Fibroblast of pulmonary artery (primary cell): ENCODE results near the gene RGS14.

Experiments
- DNase-seq: peaks from one replicate; pipeline ENCODE4 v3.0.0-alpha.2; 2010; ENCODE audit warnings: low read depth
- H3K4me3 ChIP-seq: replicated peaks from 2 replicates; pipeline ENCODE4 v1.5.1; 2011; ENCODE audit warnings: low read depth, mild to moderate bottlenecking, control low read depth, low read length, moderate library complexity
- TF ChIP-seq, protein P1 (sequence below): IDR thresholded peaks from 2 replicates; pipeline ENCODE4 v1.5.1; 2011; ENCODE audit warnings: mild to moderate bottlenecking, control low read depth, low read length, inconsistent platforms; ENCODE audit errors: missing control alignments

Gene RGS14

DNA sequence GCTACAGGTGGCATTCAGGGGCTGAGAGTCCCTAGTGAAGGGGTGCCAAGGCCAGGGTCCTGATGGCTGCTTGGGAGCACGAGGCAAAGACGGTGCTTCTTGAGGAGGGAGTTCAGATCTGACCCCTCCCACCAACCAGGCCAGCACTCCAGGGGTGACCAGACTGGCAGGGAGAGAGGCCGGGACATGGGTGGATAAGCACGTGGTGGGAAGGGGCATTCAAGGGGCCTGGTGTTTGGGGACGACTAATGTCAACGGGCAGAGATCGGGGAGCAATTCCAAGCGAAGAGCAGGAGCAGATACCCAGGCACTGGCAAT, 4.5 kb downstream of the RGS14 start:
- TF ChIP-seq, protein P1, sequence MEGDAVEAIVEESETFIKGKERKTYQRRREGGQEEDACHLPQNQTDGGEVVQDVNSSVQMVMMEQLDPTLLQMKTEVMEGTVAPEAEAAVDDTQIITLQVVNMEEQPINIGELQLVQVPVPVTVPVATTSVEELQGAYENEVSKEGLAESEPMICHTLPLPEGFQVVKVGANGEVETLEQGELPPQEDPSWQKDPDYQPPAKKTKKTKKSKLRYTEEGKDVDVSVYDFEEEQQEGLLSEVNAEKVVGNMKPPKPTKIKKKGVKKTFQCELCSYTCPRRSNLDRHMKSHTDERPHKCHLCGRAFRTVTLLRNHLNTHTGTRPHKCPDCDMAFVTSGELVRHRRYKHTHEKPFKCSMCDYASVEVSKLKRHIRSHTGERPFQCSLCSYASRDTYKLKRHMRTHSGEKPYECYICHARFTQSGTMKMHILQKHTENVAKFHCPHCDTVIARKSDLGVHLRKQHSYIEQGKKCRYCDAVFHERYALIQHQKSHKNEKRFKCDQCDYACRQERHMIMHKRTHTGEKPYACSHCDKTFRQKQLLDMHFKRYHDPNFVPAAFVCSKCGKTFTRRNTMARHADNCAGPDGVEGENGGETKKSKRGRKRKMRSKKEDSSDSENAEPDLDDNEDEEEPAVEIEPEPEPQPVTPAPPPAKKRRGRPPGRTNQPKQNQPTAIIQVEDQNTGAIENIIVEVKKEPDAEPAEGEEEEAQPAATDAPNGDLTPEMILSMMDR: no peak
- DNase-seq: no peak
- H3K4me3 ChIP-seq: no peak overlapping the region

DNA sequence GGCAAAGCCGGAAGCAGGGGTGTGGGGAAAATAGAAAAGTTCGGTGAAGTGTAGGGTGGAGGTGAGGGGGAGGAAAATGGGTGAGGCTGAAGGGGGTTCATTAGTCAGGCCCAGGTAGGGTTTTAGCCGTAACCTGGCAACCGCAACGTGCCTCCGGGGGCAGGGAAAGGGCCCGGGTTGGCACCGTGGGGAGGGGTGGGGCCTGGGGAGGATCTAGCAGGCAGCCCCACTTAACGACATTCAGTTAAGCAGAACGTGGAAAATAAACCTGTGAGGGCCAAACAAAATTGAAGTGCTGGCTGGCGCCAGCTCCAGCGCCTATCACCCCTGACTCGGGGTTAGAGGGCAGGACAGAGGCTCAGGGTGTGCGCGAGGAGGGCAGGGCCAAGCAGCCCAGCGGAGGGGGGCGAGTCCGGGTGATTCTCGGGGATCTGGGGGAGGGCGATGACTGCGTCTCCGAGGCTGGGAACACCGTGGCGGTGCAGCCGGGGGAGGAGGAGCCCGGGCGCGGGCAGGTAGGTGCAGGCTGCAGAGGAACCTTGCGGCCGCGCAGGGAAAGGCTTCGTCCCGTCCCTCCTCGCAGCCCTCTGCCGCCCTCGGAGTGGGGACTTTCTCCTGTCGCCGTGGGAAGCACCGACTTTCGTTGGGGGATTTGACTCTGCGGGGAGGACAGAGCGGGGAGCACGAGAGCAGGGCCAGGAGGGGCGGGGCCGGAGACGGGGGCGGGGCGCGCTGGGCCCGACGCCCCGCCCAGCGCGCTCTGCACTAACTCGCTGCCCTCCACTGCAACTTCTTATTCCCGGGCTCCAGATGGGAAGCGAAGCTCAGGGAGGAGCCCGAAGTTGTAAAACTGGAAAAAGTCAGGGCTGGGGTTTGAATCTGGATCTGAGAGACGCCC, 5.1 kb downstream of the RGS14 start:
- H3K4me3 ChIP-seq: peak overlapping the region; percentile 44
- TF ChIP-seq, protein P1: no peak
- DNase-seq: peak; percentile 40

DNA sequence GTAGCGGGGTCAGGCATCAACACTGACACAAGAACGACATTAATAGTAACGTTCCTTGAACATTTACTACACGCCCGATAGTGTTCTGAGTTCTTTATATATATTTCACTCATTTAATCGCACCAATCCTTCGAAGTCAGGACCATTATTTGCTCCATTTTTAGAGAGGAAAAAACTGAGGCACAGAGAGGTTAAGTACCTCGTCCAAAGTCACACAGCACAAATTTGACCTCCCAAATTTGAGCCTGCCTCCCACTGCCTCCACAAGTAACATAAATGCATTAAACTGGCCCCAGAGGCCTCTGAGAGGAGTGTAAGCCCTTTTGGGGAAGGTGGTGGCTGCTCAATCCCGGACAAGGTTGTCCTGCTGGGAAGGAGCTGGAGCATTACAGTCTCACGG, 5.8 kb downstream of the RGS14 start:
- DNase-seq: no peak
- TF ChIP-seq, protein P1: no peak
- H3K4me3 ChIP-seq: peak overlapping the region; percentile 44

DNA sequence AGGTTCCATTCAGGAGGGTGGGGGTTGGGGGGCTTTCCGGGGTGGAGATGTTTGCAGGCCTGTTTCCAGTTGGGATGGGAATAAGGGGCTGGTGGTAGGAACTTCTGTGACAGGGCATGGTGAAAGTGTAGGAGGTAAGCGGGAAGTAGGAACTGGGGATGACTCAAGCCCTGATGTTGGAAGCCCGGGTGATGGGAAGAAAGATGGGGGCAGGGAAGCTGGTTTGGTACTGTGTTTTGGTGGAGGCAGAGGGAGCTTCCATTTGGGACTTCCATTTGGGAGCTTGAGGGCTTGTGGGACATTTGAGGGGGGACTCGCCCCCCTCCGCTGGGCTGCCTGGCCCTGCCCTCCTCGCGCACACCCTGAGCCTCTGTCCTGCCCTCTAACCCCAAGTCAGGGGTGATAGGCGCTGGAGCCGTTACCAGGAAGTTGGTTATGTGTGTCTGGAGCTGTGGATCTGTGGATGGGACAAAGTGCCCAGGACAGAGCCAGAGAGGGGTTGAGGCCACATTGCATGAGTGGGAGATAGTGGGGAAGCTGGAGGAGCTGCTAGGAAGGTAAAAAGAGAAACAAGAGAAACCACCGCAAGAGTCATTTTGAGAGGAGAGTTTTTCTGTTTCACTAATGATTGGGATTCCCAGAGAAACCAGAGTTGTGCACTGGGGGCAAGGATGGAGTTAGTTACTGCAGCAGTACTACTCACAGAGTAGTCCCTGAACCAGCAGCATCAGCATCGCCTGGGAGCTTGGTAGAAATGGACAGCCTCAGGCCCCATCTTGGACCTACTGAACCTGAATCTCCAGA, 6.6 kb downstream of the RGS14 start:
- no peak overlapping the region for H3K4me3 ChIP-seq
- TF ChIP-seq, protein P1: no peak
- peak; percentile 43 for DNase-seq

DNA sequence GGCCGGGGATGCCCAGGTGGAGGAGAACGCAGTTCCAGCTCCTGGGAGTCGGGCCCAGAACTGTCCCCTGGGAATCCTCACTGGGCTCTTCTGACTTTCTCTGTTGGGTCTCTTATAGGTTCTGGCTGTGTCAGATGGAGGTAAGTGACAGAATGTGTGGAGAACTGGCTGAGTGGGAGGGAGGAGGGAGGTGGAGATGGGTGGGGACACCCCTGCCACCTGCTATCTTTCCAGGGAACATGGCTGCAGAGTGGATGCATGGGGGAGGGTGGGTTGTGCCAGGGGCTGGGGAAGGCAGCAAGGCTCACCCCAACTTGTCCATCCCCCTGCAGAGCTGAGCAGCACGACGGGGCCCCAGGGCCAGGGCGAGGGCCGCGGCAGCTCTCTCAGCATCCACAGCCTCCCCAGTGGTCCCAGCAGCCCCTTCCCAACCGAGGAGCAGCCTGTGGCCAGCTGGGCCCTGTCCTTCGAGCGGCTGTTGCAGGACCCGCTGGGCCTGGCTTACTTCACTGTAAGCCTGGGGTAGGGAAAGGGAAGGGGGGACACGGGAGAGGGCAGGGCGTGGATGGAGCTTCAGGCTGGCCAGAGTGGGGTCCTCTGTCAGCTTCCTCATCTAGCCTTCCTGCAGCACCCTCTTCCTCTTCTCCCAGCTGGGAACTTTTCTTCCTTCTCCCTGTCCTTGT, 8.3 kb downstream of the RGS14 start:
- TF ChIP-seq, protein P1: no peak

DNA sequence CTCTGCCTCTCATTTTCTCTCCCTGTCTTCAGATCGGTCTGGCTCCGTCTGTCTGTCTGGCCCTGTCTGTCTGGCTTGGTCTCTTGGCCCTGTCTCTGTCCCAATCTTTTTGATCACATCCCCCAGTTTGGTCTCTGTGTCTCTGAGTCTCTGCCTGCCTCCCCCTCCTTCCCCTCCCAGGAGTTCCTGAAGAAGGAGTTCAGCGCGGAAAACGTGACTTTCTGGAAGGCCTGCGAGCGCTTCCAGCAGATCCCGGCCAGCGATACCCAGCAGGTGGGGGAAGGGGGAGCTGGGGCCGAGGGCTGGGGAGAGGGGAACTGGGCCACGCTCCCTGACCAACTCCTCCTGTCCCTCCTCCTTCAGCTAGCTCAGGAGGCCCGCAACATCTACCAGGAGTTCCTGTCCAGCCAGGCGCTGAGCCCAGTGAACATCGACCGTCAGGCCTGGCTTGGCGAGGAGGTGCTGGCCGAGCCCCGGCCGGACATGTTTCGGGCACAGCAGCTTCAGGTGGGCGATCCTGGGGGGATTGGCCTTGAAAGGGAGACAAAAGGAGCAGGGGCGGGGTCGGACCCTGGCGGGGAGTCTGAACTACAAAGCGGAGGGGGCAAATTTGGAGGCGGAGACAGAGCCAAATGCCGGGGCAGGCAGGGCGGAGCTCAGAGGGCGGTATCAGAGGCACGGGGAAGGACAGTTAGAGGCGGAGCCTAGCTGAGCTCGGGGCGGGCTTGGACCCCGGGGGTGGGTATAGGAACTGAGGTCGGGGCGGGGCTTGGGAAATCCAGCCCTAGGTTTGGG, 9.0 kb downstream of the RGS14 start:
- TF ChIP-seq, protein P1: no peak
- peak; percentile 86 for DNase-seq
- H3K4me3 ChIP-seq: peak overlapping the region; percentile 52

More for the DNA sequence above, 8.3 kb downstream of the RGS14 start:
- DNase-seq: no peak
- H3K4me3 ChIP-seq: no peak overlapping the region
